ENCODE measurements around the gene WDR53.
"Not testable (repeated sequence)": the region's sequence is repeated elsewhere in the genome, so short reads cannot be mapped to it uniquely, and the experiment has no call there.

The WDR53 gene

GRCh38 chr3:196521291-196521690 lies 47.1 kb downstream of the WDR53 start:
- in situ Hi-C loops (cut with HindIII; ENCODE audit: low sequenced_read_pairs): loop anchor here (10.0 kb wide), 1 partner anchor 446 kb away; no protein-coding TSS in a partner anchor

GRCh38 chr3:196519718-196520082 lies 48.7 kb downstream of the WDR53 start:
- in situ Hi-C loops (cut with HindIII; ENCODE audit: low sequenced_read_pairs): loop anchor here (10.0 kb wide), 1 partner anchor 445 kb away; no protein-coding TSS in a partner anchor

- in situ Hi-C loops (cut with HindIII; ENCODE audit: low sequenced_read_pairs): no loop called here
Observed at GRCh38 chr3:196518966-196519717, 49.2 kb downstream of the WDR53 start.

- in situ Hi-C loops (cut with HindIII; ENCODE audit: low sequenced_read_pairs): no loop called here
Observed at GRCh38 chr3:196517919-196518318, 50.4 kb downstream of the WDR53 start.

GRCh38 chr3:196517162-196517800 lies 51.1 kb downstream of the WDR53 start:
- in situ Hi-C loops (cut with HindIII; ENCODE audit: low sequenced_read_pairs): no loop called here

GRCh38 chr3:196514913-196515621 lies 53.3 kb downstream of the WDR53 start, which contains the start of gene SMCO1:
TSS of gene SMCO1 (minus strand) at chr3:196515346. CDS start at chr3:196515209, 137 bp downstream.
- in situ Hi-C loops (cut with HindIII; ENCODE audit: low sequenced_read_pairs): no loop called here

- in situ Hi-C loops (cut with HindIII; ENCODE audit: low sequenced_read_pairs): no loop called here
Observed at GRCh38 chr3:196514350-196514716, 54.0 kb downstream of the WDR53 start.

- in situ Hi-C loops (cut with HindIII; ENCODE audit: low sequenced_read_pairs): no loop called here
Observed at GRCh38 chr3:196513697-196514349, 54.5 kb downstream of the WDR53 start.

- in situ Hi-C loops (cut with HindIII; ENCODE audit: low sequenced_read_pairs): not testable (repeated sequence)
Observed at GRCh38 chr3:196511646-196512425, 56.5 kb downstream of the WDR53 start.

GRCh38 chr3:196511108-196511507 lies 57.2 kb downstream of the WDR53 start:
- in situ Hi-C loops (cut with HindIII; ENCODE audit: low sequenced_read_pairs): not testable (repeated sequence)

GRCh38 chr3:196506687-196507086 lies 61.7 kb downstream of the WDR53 start:
- in situ Hi-C loops (cut with HindIII; ENCODE audit: low sequenced_read_pairs): no loop called here

GRCh38 chr3:196504556-196504955 lies 63.8 kb downstream of the WDR53 start:
- in situ Hi-C loops (cut with HindIII; ENCODE audit: low sequenced_read_pairs): no loop called here
